NCI-H2171 treated with DMSO at 0.1 percent for 48 hours (cell line): Measurements from ENCODE around the gene RASGRP1.
A peak's percentile ranks its signal among the peaks of the same experiment; 100 is the strongest.

Experiments
- DNase-seq: peaks from one replicate; lab custom pipeline; 2025; lab: John Stamatoyannopoulos, UW

Gene RASGRP1

DNA sequence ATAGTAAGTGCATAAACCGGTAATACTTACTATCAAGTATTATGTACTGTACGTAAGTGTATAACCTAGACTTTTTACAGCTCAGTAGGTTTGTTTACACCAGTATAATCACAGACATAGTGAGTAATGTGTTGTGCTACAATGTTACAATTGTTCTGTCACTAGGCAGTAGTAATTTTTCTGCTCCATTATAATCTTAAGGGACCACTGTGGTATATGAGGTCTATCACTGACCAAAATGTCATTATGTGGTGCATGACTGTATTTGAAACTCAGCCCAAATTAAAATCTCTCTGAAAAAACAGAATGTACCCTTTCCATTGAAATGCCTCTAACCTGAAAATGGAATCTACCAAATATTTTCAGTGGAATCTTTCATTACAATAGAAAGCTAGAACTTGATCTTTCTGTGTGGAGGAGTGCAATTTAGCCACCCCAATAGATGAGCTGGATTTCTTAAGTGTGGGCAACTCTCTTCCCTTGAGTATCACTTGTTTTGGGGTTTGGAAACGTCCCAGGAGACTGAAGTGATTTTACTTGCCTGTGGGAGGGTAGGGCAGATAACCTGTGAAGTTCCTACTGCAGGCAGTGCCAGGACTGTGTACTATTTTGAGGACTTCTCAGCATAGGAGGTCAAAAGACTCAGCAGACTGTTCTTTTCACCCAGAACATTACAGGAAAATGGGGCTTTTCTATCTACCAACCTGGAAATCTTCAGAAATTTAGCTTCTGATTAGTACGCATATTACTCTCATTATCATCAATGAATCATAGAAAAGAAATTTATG, 59.7 kb downstream of the RASGRP1 start:
- DNase-seq, result no peak

- no peak for DNase-seq
Measured at GRCh38 chr15:38503496-38503895, 61.1 kb downstream of the RASGRP1 start.

DNA sequence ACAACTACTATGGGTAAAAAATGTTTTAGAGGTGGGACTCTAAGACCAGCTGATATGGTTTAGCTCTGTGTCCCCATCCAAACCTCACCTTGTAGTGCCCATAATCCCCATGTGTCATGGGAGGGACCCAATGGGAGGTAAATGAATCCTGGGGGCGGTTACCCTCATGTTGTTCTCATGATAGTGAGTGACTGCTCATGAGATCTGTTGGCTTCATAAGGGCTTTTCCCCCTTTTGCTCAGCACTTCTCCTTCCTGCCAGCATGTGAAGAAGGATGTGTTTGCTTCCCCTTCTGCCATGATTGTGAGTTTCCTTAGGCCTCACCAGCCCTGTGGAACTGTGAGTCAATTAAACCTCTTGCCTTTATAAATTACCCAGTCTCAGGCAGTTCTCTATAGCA, 65.0 kb downstream of the RASGRP1 start:
- no peak for DNase-seq

DNA sequence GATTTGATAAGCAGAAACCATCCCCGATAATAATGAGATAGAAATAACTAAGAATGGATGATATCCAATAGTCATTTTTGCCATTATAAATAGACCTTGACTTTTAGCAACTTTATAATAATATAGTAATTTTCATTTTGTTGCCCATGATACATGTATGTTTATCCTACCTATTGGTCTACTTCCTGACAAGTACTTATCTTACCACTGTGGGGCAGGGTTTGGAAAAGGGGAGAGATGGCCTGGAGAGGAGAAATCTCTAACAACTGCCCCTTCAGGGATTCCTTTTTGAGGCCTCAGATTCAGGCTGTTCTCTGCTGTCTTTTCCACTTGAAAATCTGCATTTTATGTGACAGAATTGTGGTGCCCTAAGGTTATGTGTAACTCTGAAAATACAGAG, 68.5 kb downstream of the RASGRP1 start:
- no peak for DNase-seq

DNA sequence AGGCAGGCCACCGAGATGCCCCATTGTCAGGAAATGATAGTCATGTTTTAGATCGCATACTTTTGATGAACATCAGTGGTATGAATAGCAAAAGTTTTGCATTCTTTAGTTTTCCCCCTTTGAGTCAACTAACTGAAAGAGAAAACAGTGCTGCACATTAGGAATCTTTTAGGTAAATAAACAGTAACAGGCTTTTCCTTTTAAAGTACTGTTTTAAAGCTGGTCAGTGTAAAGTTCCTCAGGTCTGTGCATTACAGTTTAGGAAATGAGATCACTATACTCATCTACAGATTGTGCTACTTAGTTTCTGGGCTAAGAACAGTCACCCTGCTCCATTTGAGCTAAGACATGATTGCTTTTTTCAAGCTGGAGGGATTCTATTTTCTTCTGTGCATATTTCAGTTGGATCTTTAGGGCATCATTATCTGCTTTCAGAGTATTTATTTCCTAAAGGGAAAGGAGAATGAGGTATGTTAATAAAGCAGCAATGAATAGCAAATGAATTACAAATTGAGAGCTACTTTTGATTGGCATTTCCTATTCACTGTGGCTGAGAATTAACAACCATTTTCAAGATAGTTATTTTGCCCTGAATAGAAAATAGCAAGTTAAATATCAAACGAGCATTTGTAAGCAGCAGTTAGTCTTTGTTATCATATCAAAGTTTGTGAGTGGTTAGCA, 74.2 kb downstream of the RASGRP1 start:
- no peak for DNase-seq

DNA sequence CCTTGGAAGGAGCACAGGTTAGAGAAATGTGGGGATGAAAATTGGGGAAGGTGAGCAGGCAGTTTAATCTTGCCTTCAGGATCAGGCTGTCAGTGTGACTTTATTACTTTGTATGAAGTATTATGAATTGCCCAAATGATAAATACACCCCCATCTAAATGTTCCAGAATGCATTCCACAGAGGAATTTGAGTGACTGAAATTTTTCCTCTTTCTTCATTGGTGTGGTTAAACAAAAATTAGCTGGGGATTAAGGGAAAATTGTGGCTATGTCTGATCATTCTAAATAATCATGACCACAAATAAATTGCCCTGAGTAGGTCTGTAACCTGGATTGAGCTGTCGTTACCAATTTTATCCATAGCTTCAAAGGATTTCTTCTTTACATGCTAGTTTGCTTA, 77.2 kb downstream of the RASGRP1 start:
- DNase-seq, result no peak

DNA sequence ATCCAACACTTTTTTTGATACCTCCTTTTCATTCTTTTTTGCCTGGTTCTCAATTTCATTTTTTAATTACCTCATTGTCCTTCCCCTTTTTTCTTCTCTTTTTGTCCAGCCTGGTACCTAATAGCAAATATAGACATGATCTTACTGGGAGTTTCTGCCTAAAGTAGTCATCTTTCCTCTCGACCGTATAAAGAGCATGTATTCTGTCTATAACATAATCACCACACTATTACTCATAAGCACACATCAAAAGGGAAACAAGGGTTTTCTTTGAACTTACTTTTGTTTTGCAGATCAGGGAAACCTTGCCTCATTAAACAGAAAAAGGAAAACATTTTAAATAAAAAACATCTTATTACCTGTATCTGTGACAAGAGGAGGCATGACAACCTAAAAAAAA, 77.7 kb downstream of the RASGRP1 start:
- DNase-seq, result no peak

GRCh38 chr15:38482572-38482971, 82.0 kb downstream of the RASGRP1 start:
- no peak for DNase-seq

DNA sequence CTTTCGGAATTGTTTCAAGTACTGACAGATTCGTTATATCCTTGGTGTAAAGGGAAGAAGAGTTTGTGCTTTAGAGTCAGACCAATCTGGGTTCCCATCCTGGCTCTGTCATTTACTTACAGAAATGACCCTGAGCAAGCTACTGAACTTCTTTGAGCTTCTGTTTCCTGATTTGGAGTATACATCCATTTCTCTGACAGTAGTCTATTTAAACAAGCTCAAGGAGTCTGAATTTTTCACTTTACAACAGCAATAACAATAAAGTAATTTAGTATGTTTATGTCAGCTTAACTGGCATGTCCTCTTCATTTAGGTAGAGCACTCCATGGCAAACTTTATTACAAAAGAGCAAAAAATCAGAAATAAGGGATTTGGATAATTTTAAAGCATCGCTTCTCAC, 82.9 kb downstream of the RASGRP1 start:
- no peak for DNase-seq

DNA sequence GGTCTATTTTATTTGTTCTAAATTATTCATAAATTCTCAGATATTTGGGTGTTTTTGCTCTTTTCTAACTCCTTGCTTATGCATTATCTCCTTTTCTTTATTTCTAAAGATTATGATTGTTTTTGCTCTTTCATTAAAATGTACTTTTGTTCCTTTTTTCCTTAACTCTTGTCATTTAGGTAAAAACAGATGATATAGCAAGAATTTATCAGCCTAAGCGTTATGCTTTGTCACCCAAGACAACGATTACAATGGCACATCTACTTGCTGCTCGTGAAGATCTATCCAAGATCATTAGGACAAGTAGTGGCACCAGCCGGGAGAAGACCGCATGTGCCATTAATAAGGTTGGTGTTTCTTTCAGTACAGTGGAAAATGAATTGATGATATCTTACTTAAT, 83.5 kb downstream of the RASGRP1 start:
- no peak for DNase-seq

GRCh38 chr15:38479756-38480155, 84.9 kb downstream of the RASGRP1 start:
- DNase-seq, result no peak

- no peak for DNase-seq
Measured at GRCh38 chr15:38479266-38479665, 85.3 kb downstream of the RASGRP1 start.

DNA sequence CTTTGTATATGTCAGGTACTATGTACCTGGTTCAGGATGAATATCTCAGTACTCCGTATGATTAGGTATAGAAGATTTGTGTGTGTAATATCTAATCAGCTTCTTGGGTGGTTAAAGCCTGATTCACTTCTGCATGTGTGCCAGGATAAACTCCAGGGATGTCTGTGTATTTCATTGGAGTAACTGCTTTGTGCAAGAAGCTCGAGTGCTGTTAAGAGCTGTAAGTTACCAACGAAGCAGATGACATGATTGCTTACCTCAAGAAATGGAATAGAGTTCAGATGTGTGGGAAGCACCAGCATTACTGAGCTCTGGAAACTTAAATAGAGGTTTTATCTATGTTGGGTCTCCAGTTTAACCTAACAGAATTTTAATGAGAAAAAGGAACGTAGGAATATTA, 87.0 kb downstream of the RASGRP1 start:
- no peak for DNase-seq

DNA sequence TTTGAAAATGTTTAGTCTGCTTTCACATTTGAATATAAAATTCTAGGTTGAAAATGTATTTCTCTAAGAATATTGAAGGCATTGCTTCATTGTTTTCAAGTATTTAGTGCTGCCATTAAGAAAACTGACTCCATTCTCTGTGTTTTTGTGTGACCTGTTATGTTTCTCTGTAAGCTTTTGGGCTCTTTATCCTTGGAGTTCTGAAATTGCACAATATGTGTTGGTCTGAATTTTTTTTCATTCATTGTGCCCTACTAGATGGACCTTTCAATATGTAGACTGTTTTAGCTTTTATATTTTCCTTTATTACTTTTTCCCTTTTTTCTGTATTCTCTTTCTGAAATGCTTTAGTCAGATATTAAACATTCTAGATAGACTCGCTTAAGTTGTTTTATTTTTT, 88.5 kb downstream of the RASGRP1 start:
- no peak for DNase-seq

DNA sequence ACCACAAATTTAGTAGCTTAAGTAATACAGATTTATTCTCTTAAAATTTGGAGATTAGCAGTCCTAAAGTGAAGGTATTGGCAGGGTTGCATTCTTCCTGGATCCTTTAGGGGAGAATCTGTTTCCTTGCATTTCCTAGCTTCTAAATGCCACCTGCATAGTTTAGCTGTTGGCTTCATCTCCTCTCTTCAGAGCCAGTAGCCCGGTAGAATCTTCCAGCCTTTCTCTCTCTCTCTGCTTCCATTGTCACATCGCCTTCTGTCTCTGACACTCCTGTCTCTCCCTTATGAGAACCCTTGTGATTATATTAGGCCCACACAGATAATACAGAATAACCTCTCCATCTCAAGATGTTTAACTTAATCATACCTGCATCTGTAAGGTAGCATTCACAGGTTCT, 89.3 kb downstream of the RASGRP1 start:
- no peak for DNase-seq

DNA sequence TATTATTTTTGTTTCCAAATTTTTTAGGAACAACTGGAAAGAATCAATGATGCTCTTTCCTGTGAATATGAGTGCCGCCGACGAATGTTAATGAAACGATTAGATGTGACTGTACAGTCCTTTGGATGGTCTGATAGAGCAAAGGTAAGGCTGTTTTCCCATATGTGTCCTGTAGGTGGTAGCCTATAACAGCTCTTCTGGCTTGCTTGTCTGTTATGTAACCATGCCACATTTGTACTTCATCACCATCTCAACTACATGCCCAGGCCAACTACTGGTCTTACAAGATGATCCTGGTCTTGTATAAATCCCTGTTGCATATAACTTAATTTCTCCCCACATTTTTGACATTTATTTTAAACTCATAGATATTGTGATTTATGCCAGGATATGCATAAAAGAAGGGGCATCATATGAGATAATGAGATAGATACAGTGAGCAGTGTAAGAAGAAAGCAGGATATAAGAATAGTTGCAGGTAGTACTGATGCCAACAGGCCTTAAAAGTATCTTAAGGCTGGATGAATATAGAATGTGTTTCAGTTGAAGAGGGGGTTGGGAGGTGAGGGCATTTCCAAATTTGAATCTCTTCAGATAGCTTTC, 90.4 kb downstream of the RASGRP1 start:
- DNase-seq, result peak; percentile 80

DNA sequence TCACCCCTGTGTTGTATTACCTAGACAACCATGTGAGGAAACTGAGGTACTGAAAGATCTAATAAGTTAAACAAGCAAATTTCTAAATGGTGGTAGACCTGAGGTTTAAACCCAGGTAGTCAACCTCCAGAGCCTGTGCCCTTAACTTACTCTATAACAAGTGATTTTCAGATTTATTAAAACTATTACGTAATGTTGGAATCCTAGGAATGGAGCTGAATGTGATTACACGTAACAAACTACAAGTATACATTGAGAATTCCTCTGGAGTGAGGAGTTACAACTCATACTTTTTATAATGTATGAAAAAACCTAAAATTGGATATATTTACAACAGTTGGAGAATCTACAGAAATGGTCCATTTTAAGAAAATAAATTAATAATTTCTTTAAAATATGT, 92.6 kb downstream of the RASGRP1 start:
- DNase-seq, result no peak

DNA sequence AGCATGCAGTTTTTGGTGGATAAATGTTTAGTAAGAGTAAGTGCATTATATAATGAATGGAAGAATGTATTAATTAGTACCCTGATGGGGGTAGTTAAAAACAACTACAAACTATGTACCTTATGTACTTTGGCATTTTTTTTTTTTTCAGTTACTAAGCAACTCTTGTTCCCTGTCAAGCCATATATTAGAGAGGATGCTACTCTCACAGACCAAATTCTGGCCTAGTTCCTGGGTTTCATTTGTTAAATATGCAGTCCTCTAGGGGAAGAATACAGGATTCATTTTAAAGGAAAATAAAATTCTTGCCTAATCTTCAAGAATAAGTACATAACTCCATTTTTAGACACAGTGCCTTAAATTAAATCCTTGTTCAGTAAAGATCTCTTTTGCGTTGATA, 93.8 kb downstream of the RASGRP1 start:
- DNase-seq, result no peak

DNA sequence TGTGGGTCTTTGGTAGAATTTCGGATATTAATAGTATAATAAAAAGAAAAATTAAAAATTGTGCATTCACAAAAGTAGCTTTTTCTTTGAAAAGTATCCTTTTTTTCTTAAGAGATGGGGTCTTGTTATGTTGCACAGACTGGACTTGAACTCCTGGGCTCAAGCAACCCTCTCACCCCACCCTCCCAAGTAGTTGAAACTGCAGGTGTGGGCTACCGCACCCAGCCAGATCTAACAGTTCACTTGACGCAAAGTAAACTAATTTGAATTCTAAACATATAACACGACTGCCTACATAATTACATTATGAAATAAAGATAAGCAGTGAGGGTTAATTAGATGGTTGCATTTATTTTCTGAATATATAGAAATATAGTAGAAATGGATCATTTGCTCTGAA, 99.9 kb downstream of the RASGRP1 start:
- no peak for DNase-seq

- no peak for DNase-seq
Measured at GRCh38 chr15:38463893-38464292, 100.7 kb downstream of the RASGRP1 start.

DNA sequence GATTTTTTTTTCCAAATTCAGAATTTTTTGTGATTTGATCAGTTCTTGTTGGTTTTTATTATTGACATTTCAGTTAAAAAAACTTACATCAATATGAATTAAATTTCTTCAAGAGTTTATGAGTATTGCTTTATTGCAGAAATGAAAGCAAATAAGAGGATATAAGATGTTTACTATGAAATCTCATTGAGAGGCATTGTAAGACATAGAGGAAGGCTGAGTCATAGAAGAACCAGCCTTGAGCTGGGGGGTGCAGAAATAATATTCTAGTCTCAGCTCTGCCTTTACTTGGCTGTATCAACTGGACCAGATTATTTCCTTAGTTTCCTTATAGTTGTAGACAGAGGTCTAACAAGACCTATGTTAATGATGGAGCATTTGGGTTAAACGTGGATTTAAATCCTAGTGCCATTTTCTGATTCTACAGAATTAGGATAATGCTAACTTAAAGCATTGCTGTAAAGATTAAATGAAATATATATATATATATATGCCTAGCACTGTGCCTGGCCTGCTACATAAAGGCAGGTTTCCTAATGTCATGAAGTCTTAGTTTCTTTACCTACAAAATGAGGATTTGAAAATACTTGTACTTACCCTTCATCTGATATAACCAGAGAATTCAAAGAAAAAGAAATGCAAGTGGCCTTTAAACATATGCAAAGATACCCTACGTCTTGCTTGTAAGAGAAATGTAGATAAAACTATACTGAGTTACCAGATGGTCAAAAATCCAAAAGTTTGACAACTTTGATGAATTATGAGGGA, 103.4 kb downstream of the RASGRP1 start:
- no peak for DNase-seq

DNA sequence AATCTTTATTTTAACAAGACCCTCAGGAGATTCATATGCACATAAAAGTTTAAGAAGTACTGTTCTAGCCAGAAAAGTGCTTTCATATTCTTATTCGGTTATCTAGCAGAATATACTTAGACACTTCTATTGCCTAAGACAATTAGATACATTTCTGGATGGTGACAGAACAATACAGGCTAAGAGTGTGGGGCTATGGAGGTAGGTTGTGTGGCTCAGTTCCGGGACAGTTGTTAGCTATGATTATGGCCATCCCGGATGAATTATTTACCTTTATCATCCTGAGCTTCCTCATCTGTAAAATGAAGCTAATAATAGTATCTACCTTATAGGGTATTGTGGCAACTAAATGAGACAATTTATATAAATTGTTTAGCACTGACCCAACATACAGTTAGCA, 104.1 kb downstream of the RASGRP1 start:
- DNase-seq, result no peak

DNA sequence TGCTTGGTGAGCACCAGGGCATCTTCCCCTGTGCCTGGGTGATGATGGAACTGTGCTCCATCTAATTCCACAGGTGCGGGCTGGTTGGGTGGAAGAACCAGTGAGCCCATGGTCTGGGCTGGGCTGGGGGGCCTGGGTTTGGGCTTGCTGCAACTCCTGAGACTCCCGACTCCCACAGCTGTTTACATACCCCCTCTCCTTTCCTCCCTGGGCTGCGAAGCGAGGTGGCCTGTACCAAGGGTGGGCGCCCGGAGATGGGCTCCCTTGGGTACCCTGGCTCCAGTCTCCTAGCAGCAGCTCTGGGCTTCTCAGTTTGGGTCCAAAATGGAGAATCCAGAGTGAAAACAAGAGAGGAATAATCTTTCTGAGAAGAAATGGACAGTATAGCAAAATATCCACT, 105.1 kb downstream of the RASGRP1 start:
- no peak for DNase-seq
